Ovary (tissue), 3 donors: Measurements from ENCODE around the gene TTC28.

Experiments
- CTCF ChIP-seq, 3 donors: fragments of 450-650 bp in 2 of 3; fragments of 200-600 bp in 1 of 3; IDR thresholded peaks; one replicate each; pipeline versions ENCODE4 v1.5.1 to v1.8.0; 2016 to 2022; ENCODE audit warnings: antibody characterized with exemption in 3 of 3, mild to moderate bottlenecking in 1 of 3
- POLR2A ChIP-seq: fragments of 450-650 bp; IDR thresholded peaks from one replicate; pipeline ENCODE4 v1.6.1; 2017; ENCODE audit warnings: antibody characterized with exemption, mild to moderate bottlenecking, moderate library complexity
- donor health status: DM: no; HTN: no; CAD: no.

GRCh38 chr22:28505416-28506149, 174.1 kb downstream of the TTC28 start:
- TF ChIP-seq CTCF (IDR thresholded peaks at IDR 0.05) (no peak), POLR2A (no peak)
